CD4-positive, CD25-positive, alpha-beta regulatory T cell (primary cell): Measurements from ENCODE around the gene MAPKBP1. TPM values are rescaled to one million over a fixed set of nuclear protein-coding genes. Genes with fewer than 3 reads are reported as not detected.

Source experiments
- ATAC-seq, 2 donors: fragments of 150-1000 bp; cut with Tn5 transposase; one replicate each; pipeline ENCODE4 v1.10.0; 2021; ENCODE audit warnings: low read depth in 2 of 2, moderate number of reproducible peaks in 2 of 2, moderate library complexity in 1 of 2
- DNase-seq, 3 donors: peaks; one replicate each; pipeline versions ENCODE4 v3.0.0 to v3.0.0-alpha.2; 2012 to 2022; ENCODE audit warnings: mixed read lengths in 1 of 3
- H3K27ac ChIP-seq: one replicate; pipeline ENCODE4 v1.7.0; 2013; ENCODE audit warnings: mild to moderate bottlenecking, low read length; ENCODE audit not compliant: insufficient read depth, poor library complexity, severe bottlenecking
- H3K27me3 ChIP-seq: one replicate; pipeline ENCODE4 v1.7.0; 2013; ENCODE audit warnings: low read length; ENCODE audit not compliant: control insufficient read depth, insufficient read depth
- H3K36me3 ChIP-seq: one replicate; pipeline ENCODE4 v1.7.0; 2013; ENCODE audit warnings: mild to moderate bottlenecking, low read length, moderate library complexity; ENCODE audit not compliant: control insufficient read depth, insufficient read depth
- H3K4me1 ChIP-seq: 2 replicates; pipeline ENCODE4 v1.7.0; 2013; ENCODE audit warnings: mild to moderate bottlenecking, low read length; ENCODE audit not compliant: insufficient read depth, control insufficient read depth, poor library complexity, severe bottlenecking
- H3K4me3 ChIP-seq: one replicate; pipeline ENCODE4 v1.7.0; 2013; ENCODE audit warnings: low read depth, mild to moderate bottlenecking, low read length, moderate library complexity
- H3K9me3 ChIP-seq, 2 experiments: 1 replicate in 1 of 2; 2 replicates in 1 of 2; pipeline ENCODE4 v1.7.0; 2013; ENCODE audit warnings: low read length in 2 of 2, mild to moderate bottlenecking in 1 of 2, moderate library complexity in 1 of 2; ENCODE audit not compliant: control insufficient read depth in 2 of 2
- H3K27ac Mint-ChIP-seq, 3 donors: one replicate each; pipeline ENCODE4 v1.8.0; 2020 to 2022; ENCODE audit warnings: mild to moderate bottlenecking in 3 of 3, mixed read lengths in 3 of 3, moderate library complexity in 2 of 3
- H3K27me3 Mint-ChIP-seq: one replicate; pipeline ENCODE4 v1.8.0; 2022; ENCODE audit warnings: mild to moderate bottlenecking, mixed read lengths
- H3K36me3 Mint-ChIP-seq: one replicate; pipeline ENCODE4 v1.8.0; 2020; ENCODE audit warnings: mixed read lengths
- H3K4me1 Mint-ChIP-seq, 4 donors: one replicate each; pipeline ENCODE4 v1.8.0; 2020 to 2022; ENCODE audit warnings: mixed read lengths in 4 of 4, mild to moderate bottlenecking in 1 of 4
- H3K4me3 Mint-ChIP-seq, 4 donors: one replicate each; pipeline ENCODE4 v1.8.0; 2020 to 2022; ENCODE audit warnings: mild to moderate bottlenecking in 4 of 4, mixed read lengths in 4 of 4, moderate library complexity in 3 of 4
- H3K9me3 Mint-ChIP-seq, 7 donors: one replicate each; pipeline ENCODE4 v1.8.0; 2020 to 2022; ENCODE audit warnings: mixed read lengths in 7 of 7, mild to moderate bottlenecking in 3 of 7, moderate library complexity in 2 of 7
- polyA plus RNA-seq, 4 donors: library from polyadenylated mRNA; unstranded; fragments of 300-500 nt; fragmentation: Illumina TruSeq; gene quantifications; one replicate each; pipeline ENCODE4 v1.2.3, GENCODE V29; 2021
- total RNA-seq: library from RNA; stranded (reverse); gene quantifications from one replicate; pipeline ENCODE4 v1.2.3, GENCODE V29; 2022

MAPKBP1 gene
- total and polyA plus RNA-seq, 5 donors from 2014 or later = 1.9 to 40.4 (median 2.7) TPM

DNA sequence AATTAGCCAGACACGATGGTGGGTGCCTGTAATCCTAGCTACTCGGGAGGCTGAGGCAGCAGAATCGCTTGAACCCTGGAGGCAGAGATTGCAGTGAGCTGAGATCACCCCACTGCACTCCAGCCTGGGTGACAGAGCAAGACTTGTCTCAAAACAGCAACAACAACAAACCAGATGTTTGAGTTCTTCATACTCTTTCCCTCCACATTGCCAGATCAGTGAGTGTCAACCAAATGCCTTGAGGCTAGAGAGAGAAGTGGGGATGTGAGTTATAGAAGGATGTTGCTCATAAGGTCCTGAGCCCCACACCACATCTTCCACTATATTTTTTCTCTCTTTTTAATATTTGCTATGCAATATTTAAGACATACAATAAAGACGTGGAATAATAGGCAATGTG, 19.8 kb downstream of the MAPKBP1 start:
- H3K4me1 ChIP-seq = peaks cover 13% of the 10 kb centered on the region
- H3K4me3 Mint-ChIP-seq = no peak overlapping the region
- no peak overlapping the region for H3K4me3 ChIP-seq
- no peaks in the 10 kb centered on the region for H3K9me3 ChIP-seq
- H3K27me3 ChIP-seq = no peaks in the 10 kb centered on the region
- H3K27ac Mint-ChIP-seq = no peak overlapping the region
- H3K27ac ChIP-seq = no peak overlapping the region
- ATAC-seq = no peak
- peaks cover 6% of the 10 kb centered on the region for H3K36me3 Mint-ChIP-seq
- H3K36me3 ChIP-seq = no peaks in the 10 kb centered on the region
- no peaks in the 10 kb centered on the region for H3K9me3 Mint-ChIP-seq
- DNase-seq = no peak
- peaks cover 13 to 66% (median 48%) of the 10 kb centered on the region in 4 donors for H3K4me1 Mint-ChIP-seq
- no peaks in the 10 kb centered on the region for H3K27me3 Mint-ChIP-seq

DNA sequence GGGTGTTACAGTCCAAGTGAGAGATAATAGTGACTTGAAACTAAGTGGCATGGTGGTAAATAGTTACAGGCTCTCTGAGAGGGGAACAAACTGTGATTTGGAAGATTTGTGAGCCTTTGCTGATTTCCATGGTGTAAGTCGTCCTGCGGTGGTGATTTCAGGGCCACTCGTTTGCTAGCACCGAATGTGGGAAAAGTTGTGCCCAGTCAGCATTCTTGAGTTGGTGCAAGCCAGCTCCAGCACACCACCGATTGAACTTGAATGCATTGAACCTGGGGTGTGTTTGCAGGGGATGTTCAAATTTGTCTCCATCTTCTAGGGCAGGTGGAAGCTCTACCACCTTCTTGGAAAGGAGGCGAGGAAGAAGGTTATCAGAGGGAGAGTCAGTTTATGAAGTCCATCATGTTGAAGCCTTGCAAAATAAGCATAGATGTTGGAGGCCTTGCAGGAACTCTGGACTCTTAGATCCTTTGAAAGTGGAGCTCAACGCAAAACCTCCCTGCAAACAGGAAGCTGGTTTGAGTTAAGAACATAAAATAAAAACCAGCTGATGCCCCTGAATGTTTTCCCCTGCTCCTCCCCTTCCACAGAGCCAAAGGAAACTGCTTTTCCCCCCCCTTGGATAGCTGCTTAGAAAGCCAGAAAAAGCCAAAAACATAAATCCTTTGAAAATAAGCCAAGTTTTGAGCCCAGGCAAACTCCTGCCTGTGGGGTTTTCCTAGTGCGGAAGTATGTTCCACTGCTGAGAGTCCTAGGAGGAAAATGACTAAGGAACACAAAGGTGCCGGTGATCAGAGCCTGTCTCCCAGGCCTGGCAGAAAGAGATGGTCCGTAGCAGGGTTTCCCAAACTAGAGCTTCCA, 21.9 kb downstream of the MAPKBP1 start:
- DNase-seq = no peak
- Histone ChIP-seq H3K4me3 (no peak overlapping the region), H3K27me3 (no peaks in the 10 kb centered on the region), H3K9me3 (no peaks in the 10 kb centered on the region), H3K4me1 (peaks cover 2% of the 10 kb centered on the region), H3K27ac (no peak overlapping the region), H3K36me3 (peaks cover 13% of the 10 kb centered on the region)
- Mint-ChIP-seq H3K36me3 (peaks cover 16% of the 10 kb centered on the region), H3K9me3 (no peaks in the 10 kb centered on the region), H3K27ac (peak overlapping the region in 2 of 3 donors; percentile 26 to 52), H3K4me1 (peaks cover 6 to 51% (median 33%) of the 10 kb centered on the region in 4 donors), H3K27me3 (no peaks in the 10 kb centered on the region), H3K4me3 (no peak overlapping the region)
- no peak for ATAC-seq

DNA sequence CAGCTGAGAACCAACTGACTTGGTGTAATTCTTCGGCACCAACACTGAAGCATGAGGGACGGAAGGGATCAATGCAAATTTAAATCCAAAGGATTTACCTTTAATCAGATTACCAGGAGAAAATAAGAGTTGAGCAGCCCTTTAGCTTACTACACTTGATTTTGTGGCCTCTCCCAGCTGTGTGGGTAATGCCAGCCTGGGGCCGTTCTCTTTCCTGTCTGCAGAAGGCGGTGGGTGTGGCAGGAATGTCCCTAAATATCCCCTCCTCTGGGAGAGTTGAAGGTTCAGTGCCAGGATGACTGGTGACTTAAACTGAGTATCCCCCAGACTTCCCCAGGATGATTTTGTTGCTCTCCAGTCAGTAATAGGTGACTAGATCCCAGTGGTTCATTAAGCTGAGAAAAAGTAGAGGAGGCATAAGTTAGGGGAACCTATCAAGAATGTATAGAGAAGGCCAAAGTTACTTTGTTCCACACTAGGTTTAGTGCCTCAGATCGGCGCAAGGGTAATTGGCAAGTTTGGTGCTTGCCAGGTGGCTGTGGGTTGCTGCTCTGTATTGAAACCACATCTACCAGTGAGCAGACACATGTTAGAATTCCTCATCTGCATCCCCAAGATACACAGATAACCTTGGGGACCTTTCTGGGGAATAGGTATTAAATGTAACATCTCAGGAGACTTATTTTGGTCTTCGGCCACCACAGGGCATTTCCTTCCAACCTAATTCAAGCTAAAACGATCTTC, 23.1 kb downstream of the MAPKBP1 start:
- peaks cover 17% of the 10 kb centered on the region for H3K36me3 Mint-ChIP-seq
- H3K27me3 ChIP-seq = no peaks in the 10 kb centered on the region
- no peaks in the 10 kb centered on the region for H3K9me3 Mint-ChIP-seq
- H3K4me1 ChIP-seq = no peaks in the 10 kb centered on the region
- H3K27me3 Mint-ChIP-seq = no peaks in the 10 kb centered on the region
- H3K36me3 ChIP-seq = peaks cover 15% of the 10 kb centered on the region
- peaks cover 6 to 40% (median 29%) of the 10 kb centered on the region in 4 donors for H3K4me1 Mint-ChIP-seq
- no peak overlapping the region for H3K27ac ChIP-seq
- H3K9me3 ChIP-seq = no peaks in the 10 kb centered on the region
- H3K4me3 ChIP-seq = no peak overlapping the region
- H3K27ac Mint-ChIP-seq = peak overlapping the region in 2 of 3 donors; percentile 23 to 82
- ATAC-seq (no peak), DNase-seq (no peak)
- H3K4me3 Mint-ChIP-seq = no peak overlapping the region

DNA sequence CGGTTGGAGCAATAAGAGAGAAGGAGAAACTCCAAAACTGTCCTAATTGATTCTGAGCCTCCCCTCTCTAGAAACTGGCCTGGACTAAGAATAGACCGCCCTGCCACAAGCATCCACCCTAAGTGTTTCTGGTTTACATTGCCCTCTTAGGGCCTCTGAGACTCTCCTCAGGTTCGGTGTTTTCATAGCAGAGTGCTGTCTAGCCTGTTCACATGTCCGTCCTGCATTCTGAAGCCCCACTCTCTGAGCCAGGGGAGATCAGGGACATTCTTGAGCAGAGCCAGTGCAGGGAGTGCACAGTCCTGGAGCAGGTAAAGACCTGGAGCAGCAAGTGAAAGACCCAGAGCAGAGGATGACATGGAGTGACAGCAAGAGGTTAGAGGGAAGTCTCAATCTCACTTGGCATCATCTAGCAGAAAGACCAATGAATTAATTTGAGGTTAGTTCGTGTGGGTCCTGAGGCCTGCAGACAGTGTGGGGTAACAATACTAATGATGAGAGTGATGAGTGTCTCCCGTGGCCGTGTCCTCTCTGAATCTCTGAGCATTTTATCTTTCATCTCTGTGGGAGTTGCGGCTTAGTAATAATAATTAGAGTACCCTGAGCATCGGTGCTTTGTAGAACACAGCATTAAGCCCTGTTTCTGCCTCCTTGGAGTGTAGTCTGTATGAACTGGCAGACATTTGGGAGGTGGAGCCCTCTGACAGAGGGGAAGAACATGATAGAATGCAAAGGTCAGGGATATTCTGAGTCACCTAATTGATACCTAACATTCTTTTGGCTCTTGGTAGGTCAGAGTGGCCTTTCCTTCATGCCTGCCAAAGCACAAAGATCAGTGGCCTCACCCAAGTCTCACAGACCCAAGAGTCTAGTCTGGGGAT, 24.6 kb downstream of the MAPKBP1 start:
- ATAC-seq = peak in 1 of 2 donors; percentile 16
- H3K4me3 ChIP-seq = peak overlapping the region; percentile 11
- Mint-ChIP-seq H3K4me1 (peaks cover 6 to 37% (median 26%) of the 10 kb centered on the region in 4 donors), H3K27ac (peak overlapping the region in 2 of 3 donors; percentile 59 to 78), H3K27me3 (no peaks in the 10 kb centered on the region), H3K4me3 (no peak overlapping the region), H3K36me3 (peaks cover 17% of the 10 kb centered on the region), H3K9me3 (no peaks in the 10 kb centered on the region)
- H3K27ac ChIP-seq = no peak overlapping the region
- no peak for DNase-seq
- H3K9me3 ChIP-seq = no peaks in the 10 kb centered on the region
- H3K4me1 ChIP-seq = no peaks in the 10 kb centered on the region
- H3K27me3 ChIP-seq = no peaks in the 10 kb centered on the region
- H3K36me3 ChIP-seq = peaks cover 15% of the 10 kb centered on the region

DNA sequence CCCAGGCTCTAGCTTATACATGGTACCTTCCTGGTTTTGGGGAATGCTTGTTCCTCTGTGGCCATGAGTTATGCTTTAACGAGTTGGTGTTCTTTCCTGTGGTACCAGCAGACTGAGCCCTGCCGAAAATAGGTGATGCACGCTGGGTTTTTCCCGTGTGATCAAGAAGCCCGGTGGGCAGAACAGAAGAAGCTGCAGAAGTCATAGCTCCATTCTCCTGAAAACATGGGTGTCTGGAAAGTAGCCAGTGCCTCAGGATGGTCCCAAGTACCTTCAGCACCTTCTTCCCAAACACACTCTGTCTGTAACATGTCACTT, 25.2 kb downstream of the MAPKBP1 start:
- peak overlapping the region; percentile 11 for H3K4me3 ChIP-seq
- ATAC-seq (peak in 1 of 2 donors; percentile 29), DNase-seq (no peak)
- Mint-ChIP-seq H3K27ac (peak overlapping the region in 1 of 3 donors; percentile 59), H3K4me3 (no peak overlapping the region), H3K36me3 (peaks cover 18% of the 10 kb centered on the region), H3K4me1 (peaks cover 6 to 35% (median 24%) of the 10 kb centered on the region in 4 donors), H3K27me3 (no peaks in the 10 kb centered on the region), H3K9me3 (no peaks in the 10 kb centered on the region)
- no peaks in the 10 kb centered on the region for H3K4me1 ChIP-seq
- H3K9me3 ChIP-seq = no peaks in the 10 kb centered on the region
- peaks cover 15% of the 10 kb centered on the region for H3K36me3 ChIP-seq
- H3K27ac ChIP-seq = no peak overlapping the region
- no peaks in the 10 kb centered on the region for H3K27me3 ChIP-seq

DNA sequence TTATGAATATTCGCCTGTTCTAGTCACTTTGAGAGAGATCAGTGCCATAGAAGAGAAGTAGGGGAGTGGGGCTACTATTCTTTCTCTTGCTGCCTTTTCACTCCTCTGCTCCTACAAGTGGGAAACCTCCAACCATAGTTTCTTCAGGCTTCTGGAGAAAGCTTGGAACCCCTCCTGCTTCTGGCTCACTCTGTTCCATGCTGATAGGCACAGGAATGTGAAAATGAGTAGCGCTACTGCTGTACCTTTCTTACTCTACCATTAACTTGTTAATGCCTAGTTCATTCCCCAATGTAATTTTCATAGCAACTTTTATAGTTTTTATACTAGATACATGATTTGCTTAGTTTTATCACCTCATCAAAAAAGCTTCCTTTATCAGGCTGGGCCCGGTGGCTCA, 26.9 kb downstream of the MAPKBP1 start:
- no peaks in the 10 kb centered on the region for H3K9me3 ChIP-seq
- H3K4me1 Mint-ChIP-seq = peaks cover 2 to 29% (median 17%) of the 10 kb centered on the region in 4 donors
- no peaks in the 10 kb centered on the region for H3K27me3 ChIP-seq
- DNase-seq = no peak
- H3K27ac ChIP-seq = no peak overlapping the region
- H3K4me1 ChIP-seq = no peaks in the 10 kb centered on the region
- no peak overlapping the region for H3K4me3 ChIP-seq
- no peaks in the 10 kb centered on the region for H3K27me3 Mint-ChIP-seq
- no peaks in the 10 kb centered on the region for H3K9me3 Mint-ChIP-seq
- H3K36me3 Mint-ChIP-seq = peaks cover 24% of the 10 kb centered on the region
- no peak for ATAC-seq
- no peak overlapping the region for H3K4me3 Mint-ChIP-seq
- peaks cover 15% of the 10 kb centered on the region for H3K36me3 ChIP-seq
- no peak overlapping the region for H3K27ac Mint-ChIP-seq

DNA sequence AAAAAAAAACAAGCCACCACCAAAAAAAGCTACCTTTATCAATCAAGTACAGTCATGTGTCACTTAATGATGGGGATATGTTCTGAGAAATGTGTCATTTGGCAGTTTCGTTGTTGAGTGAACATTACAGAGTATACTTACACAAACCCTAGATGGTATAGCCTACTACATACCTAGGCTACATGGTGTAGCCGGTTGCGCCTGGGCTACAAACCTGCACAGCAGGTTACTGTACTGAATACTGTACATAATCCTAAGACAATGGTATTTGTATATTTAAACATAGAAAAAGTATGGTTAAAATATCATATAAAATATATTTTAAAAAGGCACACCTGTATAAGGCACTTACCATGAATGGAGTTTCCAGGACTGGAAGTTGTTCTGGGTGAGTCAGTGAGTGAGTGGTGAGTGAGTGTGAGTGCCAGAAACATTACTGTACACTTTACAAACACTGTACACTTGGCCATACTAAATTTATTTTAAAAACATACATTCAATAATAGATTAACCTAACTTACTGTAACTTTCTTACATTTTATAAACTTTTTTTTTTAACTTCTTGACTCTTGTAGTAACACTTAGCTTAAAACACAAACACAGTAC, 27.7 kb downstream of the MAPKBP1 start:
- Histone ChIP-seq H3K4me3 (no peak overlapping the region), H3K4me1 (no peaks in the 10 kb centered on the region), H3K27me3 (no peaks in the 10 kb centered on the region), H3K27ac (no peak overlapping the region), H3K9me3 (no peaks in the 10 kb centered on the region), H3K36me3 (peaks cover 18% of the 10 kb centered on the region)
- H3K27ac Mint-ChIP-seq = no peak overlapping the region
- H3K27me3 Mint-ChIP-seq = no peaks in the 10 kb centered on the region
- H3K4me1 Mint-ChIP-seq = peaks cover 0 to 23% (median 15%) of the 10 kb centered on the region in 4 donors
- DNase-seq (no peak), ATAC-seq (no peak)
- no peaks in the 10 kb centered on the region for H3K9me3 Mint-ChIP-seq
- H3K4me3 Mint-ChIP-seq = no peak overlapping the region
- H3K36me3 Mint-ChIP-seq = peaks cover 24% of the 10 kb centered on the region
